Endothelial cell of umbilical vein (primary cell): ENCODE data around the gene ATP8A2. TPM values are rescaled to one million over a fixed set of nuclear protein-coding genes. Genes with fewer than 3 reads are reported as not detected.

Experiments used
- BruUV-seq: library from RNA; stranded (reverse); fragments of 400-500 nt; replicated peaks from 2 replicates; lab custom pipeline; 2021; lab: Mats Ljungman, UMichigan
- CTCF ChIA-PET: fragments of 300-600, 350-600 bp; sonication (Branson Sonifier 250); formaldehyde crosslinking; loops from one replicate; lab custom pipeline; 2021; ENCODE audit warnings: antibody characterized with exemption, inconsistent platforms; lab: Charles Lee
- POLR2A ChIA-PET: fragments of 300-600, 350-600 bp; sonication (Branson Sonifier 250); formaldehyde crosslinking; loops from one replicate; lab custom pipeline; 2021; ENCODE audit warnings: antibody characterized with exemption, inconsistent platforms; lab: Charles Lee
- DNase-seq: peaks from one replicate; pipeline ENCODE4 v3.0.0-alpha.2; 2011; ENCODE audit warnings: low read depth, low spot score
- FAIRE-seq: peaks from 2 replicates; lab custom pipeline; 2011; peaks lifted over from hg19 to GRCh38; lab: Jason Lieb, UNC
- H2AFZ ChIP-seq: 2 replicates; pipeline ENCODE4 v1.6.0; 2012; ENCODE audit warnings: low read depth, low read length, control low read depth, inconsistent platforms
- H3K27ac ChIP-seq: 2 replicates; pipeline ENCODE4 v1.5.1; 2011; ENCODE audit warnings: low read depth, mild to moderate bottlenecking, control low read depth, low read length, moderate library complexity; ENCODE audit not compliant: insufficient read depth
- H3K27me3 ChIP-seq, 2 experiments: 2 replicates each; pipeline versions ENCODE4 v1.6.0 to v1.6.1; 2011; ENCODE audit warnings: low read length in 2 of 2, mixed read lengths in 1 of 2; ENCODE audit not compliant: control insufficient read depth in 2 of 2, insufficient read depth in 2 of 2
- H3K36me3 ChIP-seq, 2 experiments: 2 replicates in 1 of 2; 3 replicates in 1 of 2; pipeline ENCODE4 v1.5.1; 2011; ENCODE audit warnings: low read length in 2 of 2, mild to moderate bottlenecking in 1 of 2, moderate library complexity in 1 of 2; ENCODE audit not compliant: control insufficient read depth in 2 of 2, insufficient read depth in 2 of 2; ENCODE audit errors: extremely low read depth in 1 of 2
- H3K4me1 ChIP-seq: 3 replicates; pipeline ENCODE4 v1.5.1; 2011; ENCODE audit warnings: mild to moderate bottlenecking, low read length; ENCODE audit not compliant: control insufficient read depth, insufficient read depth; ENCODE audit errors: extremely low read depth
- H3K4me2 ChIP-seq: 2 replicates; pipeline ENCODE4 v1.6.1; 2011; ENCODE audit warnings: low read length, control low read depth, mixed read lengths; ENCODE audit not compliant: insufficient read depth
- H3K4me3 ChIP-seq, 3 experiments: fragments of 200-600 bp in 1 of 3; sonication (generic), shearing (Covaris generic) in 1 of 3; replicated peaks in 1 of 3; 2 replicates each; pipeline ENCODE4 v1.5.1; 2011 to 2016; ENCODE audit warnings: control low read depth in 3 of 3, low read length in 3 of 3, mild to moderate bottlenecking in 2 of 3, inconsistent platforms in 1 of 3, low read depth in 1 of 3, moderate library complexity in 1 of 3; ENCODE audit not compliant: insufficient read depth in 1 of 3
- H3K79me2 ChIP-seq: 2 replicates; pipeline ENCODE4 v1.6.0; 2012; ENCODE audit warnings: low read length, inconsistent platforms; ENCODE audit not compliant: control insufficient read depth, insufficient read depth
- H3K9ac ChIP-seq: replicated peaks from 2 replicates; pipeline ENCODE3; 2011; ENCODE audit warnings: low read length, control low read depth; ENCODE audit not compliant: insufficient read depth; ENCODE audit errors: extremely low read depth
- H3K9me1 ChIP-seq: replicated peaks from 3 replicates; pipeline ENCODE4 v1.6.0; 2011; ENCODE audit warnings: mild to moderate bottlenecking, low read length; ENCODE audit not compliant: control insufficient read depth, insufficient read depth; ENCODE audit errors: extremely low read depth
- H3K9me3 ChIP-seq: replicated peaks from 2 replicates; pipeline ENCODE4 v1.5.1; 2012; ENCODE audit warnings: low read length, inconsistent platforms; ENCODE audit not compliant: control insufficient read depth, insufficient read depth
- H4K20me1 ChIP-seq: replicated peaks from 2 replicates; pipeline ENCODE3; 2011; ENCODE audit warnings: mild to moderate bottlenecking, low read length; ENCODE audit not compliant: control insufficient read depth, insufficient read depth; ENCODE audit errors: extremely low read depth
- FOS ChIP-seq: IDR thresholded peaks from 2 replicates; pipeline ENCODE4 v1.6.1; 2011; ENCODE audit warnings: mild to moderate bottlenecking, low read length, moderate library complexity, borderline replicate concordance; ENCODE audit not compliant: insufficient read depth
- GATA2 ChIP-seq: IDR thresholded peaks from 2 replicates; pipeline ENCODE4 v1.7.0; 2011; ENCODE audit warnings: low read depth, mild to moderate bottlenecking, moderate library complexity, mixed read lengths, low read length; ENCODE audit not compliant: insufficient read length, insufficient read depth
- JUN ChIP-seq: IDR thresholded peaks from 2 replicates; pipeline ENCODE4 v1.6.1; 2011; ENCODE audit warnings: borderline replicate concordance, low read depth; ENCODE audit not compliant: insufficient read length, insufficient read depth
- MYC ChIP-seq: IDR thresholded peaks from one replicate; pipeline ENCODE4 v1.6.1; 2011; ENCODE audit warnings: mild to moderate bottlenecking, low read depth, low read length
- POLR2AphosphoS5 ChIP-seq: IDR thresholded peaks from 2 replicates; pipeline ENCODE4 v1.6.1; 2012; ENCODE audit warnings: low read depth, mild to moderate bottlenecking, control low read depth, low read length, moderate library complexity; ENCODE audit not compliant: insufficient read depth
- dilution Hi-C: fragments of 300-500 bp; cut with MboI; formaldehyde crosslinking; loops from one replicate; pipeline ENCODE4 v1.15.0; 2019; ENCODE audit warnings: low sequenced_read_pairs; ENCODE audit not compliant: extremely low pct_ligation_motif_present
- intact Hi-C: fragments of 100-400 bp; cut with micrococcal nuclease; formaldehyde crosslinking; loops from one replicate; pipeline ENCODE4 v1.10.0; 2022
- polyA plus RNA-seq, 4 experiments: library from polyadenylated mRNA; depleted of rRNA in 3 of 4; stranded (reverse) in 3 of 4; unstranded in 1 of 4; fragments of >200 nt; gene quantifications; 2 replicates each; pipeline versions ENCODE4 v1.2.1 to v1.2.3, GENCODE V29; 2011 to 2012; ENCODE audit warnings: missing spikeins in 1 of 4
- total RNA-seq: library from RNA; stranded (reverse); gene quantifications from 2 replicates; pipeline ENCODE4 v1.2.3, GENCODE V29; 2021
- TF ChIP-seq, protein P1 (sequence below), 2 donors: IDR thresholded peaks; 1 replicate in 1 of 2; 2 replicates in 1 of 2; pipeline ENCODE4 v1.5.1; 2011; ENCODE audit warnings: low read length in 2 of 2, mild to moderate bottlenecking in 2 of 2, moderate library complexity in 2 of 2, control low read depth in 1 of 2, inconsistent platforms in 1 of 2, low read depth in 1 of 2; ENCODE audit not compliant: insufficient read depth in 1 of 2; ENCODE audit errors: extremely low read depth in 1 of 2
- TF ChIP-seq, protein P2 (sequence below): IDR thresholded peaks from 2 replicates; pipeline ENCODE4 v1.6.1; 2011; ENCODE audit not compliant: insufficient read depth, insufficient read length

ATP8A2 gene
- total and polyA plus RNA-seq, 2 donors (not counting 3 experiments of a cell fraction or from before 2014, with no cell fraction given) = 0.11 to 0.49 TPM

GRCh38 chr13:25836574-25837336, 465.0 kb downstream of the ATP8A2 start:
- FAIRE-seq = no peak
- TF ChIP-seq JUN = no peak
- TF ChIP-seq, protein P1, sequence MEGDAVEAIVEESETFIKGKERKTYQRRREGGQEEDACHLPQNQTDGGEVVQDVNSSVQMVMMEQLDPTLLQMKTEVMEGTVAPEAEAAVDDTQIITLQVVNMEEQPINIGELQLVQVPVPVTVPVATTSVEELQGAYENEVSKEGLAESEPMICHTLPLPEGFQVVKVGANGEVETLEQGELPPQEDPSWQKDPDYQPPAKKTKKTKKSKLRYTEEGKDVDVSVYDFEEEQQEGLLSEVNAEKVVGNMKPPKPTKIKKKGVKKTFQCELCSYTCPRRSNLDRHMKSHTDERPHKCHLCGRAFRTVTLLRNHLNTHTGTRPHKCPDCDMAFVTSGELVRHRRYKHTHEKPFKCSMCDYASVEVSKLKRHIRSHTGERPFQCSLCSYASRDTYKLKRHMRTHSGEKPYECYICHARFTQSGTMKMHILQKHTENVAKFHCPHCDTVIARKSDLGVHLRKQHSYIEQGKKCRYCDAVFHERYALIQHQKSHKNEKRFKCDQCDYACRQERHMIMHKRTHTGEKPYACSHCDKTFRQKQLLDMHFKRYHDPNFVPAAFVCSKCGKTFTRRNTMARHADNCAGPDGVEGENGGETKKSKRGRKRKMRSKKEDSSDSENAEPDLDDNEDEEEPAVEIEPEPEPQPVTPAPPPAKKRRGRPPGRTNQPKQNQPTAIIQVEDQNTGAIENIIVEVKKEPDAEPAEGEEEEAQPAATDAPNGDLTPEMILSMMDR (IDR thresholded peaks at IDR 0.05; ENCODE audit: extremely low read depth in 1 of 2, insufficient read depth in 1 of 2, low read depth in 1 of 2, low read length in 2 of 2) = no peak
- no peak for TF ChIP-seq MYC
- no peak for TF ChIP-seq GATA2
- no peak for TF ChIP-seq FOS
- TF ChIP-seq POLR2AphosphoS5 = no peak
- TF ChIP-seq, protein P2, sequence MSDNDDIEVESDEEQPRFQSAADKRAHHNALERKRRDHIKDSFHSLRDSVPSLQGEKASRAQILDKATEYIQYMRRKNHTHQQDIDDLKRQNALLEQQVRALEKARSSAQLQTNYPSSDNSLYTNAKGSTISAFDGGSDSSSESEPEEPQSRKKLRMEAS = no peak
- intact Hi-C loops (loop anchor here (10.0 kb wide), 1 partner anchor 128 kb away; no protein-coding TSS in a partner anchor), dilution Hi-C loops (no loop called here)
- POLR2A ChIA-PET = no interaction called here
- Histone ChIP-seq H3K4me3 (no peak overlapping the region), H3K9ac (no peak overlapping the region), H4K20me1 (no peaks in the 10 kb centered on the region), H3K27ac (no peak overlapping the region), H2AFZ (no peak overlapping the region), H3K4me2 (no peak overlapping the region), H3K9me3 (no peaks in the 10 kb centered on the region), H3K9me1 (peaks cover 4% of the 10 kb centered on the region), H3K36me3 (no peaks in the 10 kb centered on the region), H3K79me2 (no peaks in the 10 kb centered on the region), H3K4me1 (no peaks in the 10 kb centered on the region), H3K27me3 (peaks cover 8 to 11% of the 10 kb centered on the region in 2 experiments)
- no TSS peak for BruUV-seq
- no peak for DNase-seq
- CTCF ChIA-PET = no interaction called here
